Esophagus (tissue), 2 donors: Measurements from ENCODE around the gene KRTAP13-3. TPM values are rescaled to one million over a fixed set of nuclear protein-coding genes. Genes with fewer than 3 reads are reported as not detected.

ENCODE experiments used
- polyA plus RNA-seq, 2 donors: library from polyadenylated mRNA; stranded (reverse); fragments of 200-250 nt; gene quantifications; one replicate each; pipeline ENCODE4 v1.2.3, GENCODE V29; 2013
- donor health status: healthy with polysubstance abuse.
- donor health status: Bipolar disorder and iron deficiency.

KRTAP13-3 gene
- polyA plus RNA-seq, 2 donors: not detected

Other genes starting within 250 kb of the KRTAP13-3 start
- gene CLDN8, start 209.8 kb downstream of the KRTAP13-3 start, polyA plus RNA-seq: 1 to 10 TPM; 1.4 to 2.6 TPM
- not detected for gene KRTAP24-1, start 143.0 kb downstream of the KRTAP13-3 start, polyA plus RNA-seq
- not detected for gene KRTAP25-1, start 136.4 kb downstream of the KRTAP13-3 start, polyA plus RNA-seq
- gene KRTAP26-1, start 105.6 kb downstream of the KRTAP13-3 start, polyA plus RNA-seq: not detected
- gene KRTAP27-1, start 88.2 kb downstream of the KRTAP13-3 start, polyA plus RNA-seq: not detected
- not detected for gene KRTAP23-1, start 77.3 kb downstream of the KRTAP13-3 start, polyA plus RNA-seq
- not detected for gene KRTAP13-2, start 53.7 kb downstream of the KRTAP13-3 start, polyA plus RNA-seq
- gene KRTAP13-1, start 29.9 kb downstream of the KRTAP13-3 start, polyA plus RNA-seq: not detected
- not detected for gene KRTAP13-4, start 4.3 kb upstream of the KRTAP13-3 start, polyA plus RNA-seq
- gene KRTAP15-1, start 14.3 kb upstream of the KRTAP13-3 start, polyA plus RNA-seq: not detected
- not detected for gene KRTAP19-1, start 54.4 kb upstream of the KRTAP13-3 start, polyA plus RNA-seq
- gene KRTAP19-2, start 61.5 kb upstream of the KRTAP13-3 start, polyA plus RNA-seq: not detected
- not detected for gene KRTAP19-3, start 66.1 kb upstream of the KRTAP13-3 start, polyA plus RNA-seq
- gene KRTAP19-4, start 71.2 kb upstream of the KRTAP13-3 start, polyA plus RNA-seq: not detected
- gene KRTAP19-5, start 76.2 kb upstream of the KRTAP13-3 start, polyA plus RNA-seq: not detected
- gene KRTAP19-6, start 115.9 kb upstream of the KRTAP13-3 start, polyA plus RNA-seq: not detected
- not detected for gene KRTAP19-7, start 135.4 kb upstream of the KRTAP13-3 start, polyA plus RNA-seq
- not detected for gene KRTAP22-2, start 164.5 kb upstream of the KRTAP13-3 start, polyA plus RNA-seq
- not detected for gene KRTAP6-3, start 166.5 kb upstream of the KRTAP13-3 start, polyA plus RNA-seq
- gene KRTAP6-2, start 173.0 kb upstream of the KRTAP13-3 start, polyA plus RNA-seq: not detected
- gene KRTAP22-1, start 175.2 kb upstream of the KRTAP13-3 start, polyA plus RNA-seq: not detected
- gene KRTAP6-1, start 188.0 kb upstream of the KRTAP13-3 start, polyA plus RNA-seq: not detected
- not detected for gene KRTAP20-1, start 190.5 kb upstream of the KRTAP13-3 start, polyA plus RNA-seq
- not detected for gene KRTAP20-4, start 194.7 kb upstream of the KRTAP13-3 start, polyA plus RNA-seq
- gene KRTAP20-2, start 209.3 kb upstream of the KRTAP13-3 start, polyA plus RNA-seq: not detected
- gene KRTAP20-3, start 216.9 kb upstream of the KRTAP13-3 start, polyA plus RNA-seq: not detected